IPS-15b (cell line): ENCODE data around the gene MBNL2.

Source experiments
- H3K27me3 ChIP-seq: one replicate; pipeline ENCODE4 v1.6.1; 2013; ENCODE audit warnings: low read length; ENCODE audit not compliant: control insufficient read depth, insufficient read depth
- H3K36me3 ChIP-seq: one replicate; pipeline ENCODE4 v1.6.1; 2013; ENCODE audit warnings: low read length; ENCODE audit not compliant: control insufficient read depth, insufficient read depth
- H3K4me1 ChIP-seq: one replicate; pipeline ENCODE4 v1.6.1; 2013; ENCODE audit warnings: mild to moderate bottlenecking, low read length; ENCODE audit not compliant: control insufficient read depth, insufficient read depth
- H3K4me3 ChIP-seq: one replicate; pipeline ENCODE4 v1.5.1; 2013; ENCODE audit warnings: low read depth, low read length
- H3K9ac ChIP-seq: one replicate; pipeline ENCODE4 v1.6.1; 2013; ENCODE audit warnings: low read depth, mild to moderate bottlenecking, low read length
- H3K9me3 ChIP-seq: one replicate; pipeline ENCODE4 v1.6.1; 2013; ENCODE audit warnings: mild to moderate bottlenecking, low read length; ENCODE audit not compliant: control insufficient read depth, insufficient read depth

The MBNL2 gene

DNA sequence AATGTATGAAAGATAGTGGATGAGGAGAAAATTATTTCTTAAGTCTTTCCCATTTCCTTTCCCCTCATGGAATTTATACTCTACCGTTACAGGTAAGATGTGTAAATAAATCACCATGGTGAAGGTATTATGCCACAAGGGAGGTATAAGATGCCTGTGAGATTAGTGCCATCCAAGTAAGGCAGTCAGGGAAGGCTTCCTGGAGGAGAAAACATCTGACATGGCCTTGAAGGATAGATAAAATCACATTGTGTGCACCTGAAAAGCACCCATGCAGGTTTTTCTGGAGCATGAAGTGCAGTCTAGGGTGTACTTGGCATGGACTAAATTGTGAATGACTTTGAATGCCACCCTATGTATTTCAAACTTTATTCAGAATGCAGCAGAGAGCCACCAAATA, 15.3 kb downstream of the MBNL2 start:
- H3K36me3 ChIP-seq, result no peaks in the 10 kb centered on the region
- peaks cover 67% of the 10 kb centered on the region for H3K27me3 ChIP-seq
- H3K9me3 ChIP-seq, result no peaks in the 10 kb centered on the region
- no peak overlapping the region for H3K4me3 ChIP-seq
- H3K9ac ChIP-seq, result no peak overlapping the region
- peaks cover 9% of the 10 kb centered on the region for H3K4me1 ChIP-seq

DNA sequence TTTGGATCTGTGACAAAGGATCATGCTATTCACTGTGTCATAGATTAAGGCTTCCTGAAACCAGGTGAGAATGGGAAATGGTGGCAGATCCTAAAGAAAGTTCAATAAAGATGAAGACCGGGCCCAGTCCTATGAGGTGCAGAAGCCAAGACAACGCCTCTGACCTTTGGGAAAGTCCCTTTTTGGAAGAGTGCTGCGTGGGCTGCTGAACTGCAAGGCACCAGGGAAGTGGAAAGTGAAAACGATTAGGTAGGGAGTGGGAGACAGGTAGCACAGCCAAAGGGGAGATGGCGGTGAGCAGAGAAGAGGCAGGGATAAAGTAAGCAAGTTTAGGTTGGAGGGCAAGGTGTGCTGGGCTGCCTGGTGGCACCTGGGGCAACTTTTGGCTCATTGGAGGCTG, 16.3 kb downstream of the MBNL2 start:
- Histone ChIP-seq H3K4me3 (no peak overlapping the region), H3K27me3 (peaks cover 59% of the 10 kb centered on the region)

DNA sequence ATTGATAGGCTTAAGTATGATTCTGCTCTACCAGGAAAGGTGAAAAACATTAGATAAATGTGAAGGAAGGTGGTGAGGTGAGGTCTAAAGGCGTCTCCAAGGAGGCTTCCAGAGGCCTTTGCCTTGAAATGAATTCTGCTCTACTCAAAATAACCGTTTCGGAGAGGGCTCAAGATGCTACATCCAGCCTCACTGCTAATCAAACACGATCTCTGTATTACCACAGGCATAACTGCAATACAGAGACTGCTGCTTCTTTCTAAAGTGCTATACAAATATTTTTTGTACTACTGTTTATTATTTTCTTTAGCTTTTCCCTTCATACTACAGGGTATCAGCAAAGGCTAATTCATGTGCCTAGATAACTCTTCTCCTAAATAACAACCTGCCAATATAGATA, 16.8 kb downstream of the MBNL2 start:
- Histone ChIP-seq H3K4me1 (peaks cover 9% of the 10 kb centered on the region), H3K9ac (no peak overlapping the region), H3K36me3 (no peaks in the 10 kb centered on the region), H3K27me3 (peaks cover 55% of the 10 kb centered on the region), H3K4me3 (no peak overlapping the region), H3K9me3 (no peaks in the 10 kb centered on the region)

More for the DNA sequence above, 16.3 kb downstream of the MBNL2 start:
- Histone ChIP-seq H3K9me3 (no peaks in the 10 kb centered on the region), H3K4me1 (peaks cover 9% of the 10 kb centered on the region), H3K9ac (no peak overlapping the region), H3K36me3 (no peaks in the 10 kb centered on the region)

DNA sequence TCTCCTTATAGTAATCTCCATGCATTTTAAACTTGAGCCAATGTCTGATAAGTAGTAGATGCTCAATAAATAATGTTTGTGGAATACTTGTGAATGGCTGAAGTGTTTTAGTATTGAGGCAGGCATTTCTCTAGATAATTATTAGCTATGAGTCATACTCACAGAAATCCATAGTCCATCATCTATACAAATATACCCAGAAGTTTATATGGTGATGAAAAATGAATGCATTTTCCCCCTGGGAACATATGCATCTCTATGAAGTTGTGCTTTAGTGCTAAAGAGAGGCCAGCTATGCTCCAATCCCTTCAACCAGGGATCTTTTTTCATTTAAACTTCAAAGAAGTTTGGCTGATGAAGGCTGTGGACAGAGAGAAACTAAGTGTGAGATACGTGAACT, 17.2 kb downstream of the MBNL2 start:
- H3K4me1 ChIP-seq, result peaks cover 9% of the 10 kb centered on the region
- no peaks in the 10 kb centered on the region for H3K36me3 ChIP-seq
- H3K9ac ChIP-seq, result no peak overlapping the region
- peaks cover 51% of the 10 kb centered on the region for H3K27me3 ChIP-seq
- H3K9me3 ChIP-seq, result no peaks in the 10 kb centered on the region
- no peak overlapping the region for H3K4me3 ChIP-seq

DNA sequence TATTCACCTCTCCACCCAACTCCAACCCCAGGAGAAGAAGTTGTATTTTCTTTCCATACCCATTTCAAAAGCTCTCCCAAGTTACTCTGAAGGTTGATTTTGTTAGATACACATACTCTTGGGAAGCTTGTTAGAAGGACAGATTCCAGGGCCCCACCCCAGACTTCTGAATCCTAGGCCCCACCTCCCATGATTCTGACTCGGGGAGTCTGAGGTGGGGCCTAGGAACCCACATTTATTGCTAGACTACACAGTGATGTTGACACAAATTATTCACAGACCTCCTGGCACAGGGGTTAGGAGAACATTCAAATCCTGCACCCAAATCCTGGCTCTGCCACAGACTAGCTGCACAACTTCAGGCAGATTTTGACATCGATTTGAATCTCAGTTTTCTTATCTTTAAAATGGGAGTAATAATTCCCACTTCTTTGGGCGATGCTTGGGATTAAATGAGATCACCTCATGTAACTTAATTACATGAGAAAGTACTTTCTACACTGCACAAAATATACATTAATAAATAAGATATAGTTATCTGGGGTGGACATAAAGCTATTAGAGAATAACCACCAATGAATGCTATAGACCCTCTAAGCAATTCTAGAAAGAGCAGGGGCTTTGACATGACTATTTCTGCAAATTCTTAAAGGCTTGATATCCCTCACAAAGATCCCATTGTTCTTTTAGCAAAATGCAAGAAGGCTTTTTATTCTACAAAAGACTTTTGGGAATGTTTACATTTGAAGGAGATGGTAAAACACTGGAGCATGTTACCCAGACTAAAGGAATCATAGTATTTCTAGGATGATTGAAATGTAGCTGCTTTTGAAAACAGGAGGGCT, 18.0 kb downstream of the MBNL2 start:
- no peaks in the 10 kb centered on the region for H3K9me3 ChIP-seq
- H3K4me3 ChIP-seq, result no peak overlapping the region
- H3K9ac ChIP-seq, result no peak overlapping the region
- no peaks in the 10 kb centered on the region for H3K36me3 ChIP-seq
- peaks cover 9% of the 10 kb centered on the region for H3K4me1 ChIP-seq
- H3K27me3 ChIP-seq, result peaks cover 42% of the 10 kb centered on the region

DNA sequence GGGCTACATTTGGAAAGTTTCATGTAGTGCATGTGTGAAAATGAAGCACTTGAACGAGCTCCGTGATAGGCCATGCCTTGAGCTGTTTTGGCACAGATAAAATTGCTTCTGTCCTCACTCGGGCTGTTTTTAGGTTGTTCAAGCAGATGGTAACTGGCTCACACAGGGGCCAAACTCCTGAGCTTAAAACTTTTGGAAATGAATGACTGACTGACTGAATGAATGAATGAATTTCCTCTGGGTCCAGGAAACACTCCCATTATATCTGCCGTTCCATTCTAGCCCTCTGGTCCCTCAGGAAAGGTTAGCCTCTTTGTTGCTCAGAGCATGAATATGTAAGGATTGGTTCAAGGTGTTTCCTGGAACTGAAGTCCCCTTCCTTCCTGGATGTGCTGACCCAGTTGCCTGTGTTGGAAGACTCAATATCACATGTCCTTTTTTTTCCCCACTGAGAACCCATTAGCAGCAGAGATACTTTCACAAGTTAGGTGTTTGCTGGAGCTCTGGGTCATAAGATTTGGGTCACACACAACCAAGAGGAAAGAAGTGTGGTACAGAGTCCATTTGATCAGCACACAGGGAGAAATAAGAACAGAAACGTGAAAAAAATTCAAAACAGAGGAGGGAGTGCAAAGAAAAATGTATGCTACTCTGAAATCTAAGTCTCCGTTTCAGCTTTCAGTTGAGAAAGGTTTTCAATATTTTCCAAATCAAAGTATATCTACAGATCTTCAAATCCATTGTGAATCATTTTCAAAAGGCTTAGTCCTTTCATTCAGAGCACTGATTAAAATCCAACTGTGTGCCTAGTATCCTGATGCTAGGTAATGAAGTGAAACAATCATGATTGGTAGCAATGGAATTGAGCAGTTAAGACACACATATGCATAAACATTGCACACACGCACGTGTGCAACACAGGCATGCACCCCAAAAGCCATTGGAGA, 18.9 kb downstream of the MBNL2 start:
- no peak overlapping the region for H3K4me3 ChIP-seq
- H3K4me1 ChIP-seq, result peaks cover 7% of the 10 kb centered on the region
- no peaks in the 10 kb centered on the region for H3K36me3 ChIP-seq
- H3K9me3 ChIP-seq, result no peaks in the 10 kb centered on the region
- peaks cover 33% of the 10 kb centered on the region for H3K27me3 ChIP-seq
- H3K9ac ChIP-seq, result no peak overlapping the region

DNA sequence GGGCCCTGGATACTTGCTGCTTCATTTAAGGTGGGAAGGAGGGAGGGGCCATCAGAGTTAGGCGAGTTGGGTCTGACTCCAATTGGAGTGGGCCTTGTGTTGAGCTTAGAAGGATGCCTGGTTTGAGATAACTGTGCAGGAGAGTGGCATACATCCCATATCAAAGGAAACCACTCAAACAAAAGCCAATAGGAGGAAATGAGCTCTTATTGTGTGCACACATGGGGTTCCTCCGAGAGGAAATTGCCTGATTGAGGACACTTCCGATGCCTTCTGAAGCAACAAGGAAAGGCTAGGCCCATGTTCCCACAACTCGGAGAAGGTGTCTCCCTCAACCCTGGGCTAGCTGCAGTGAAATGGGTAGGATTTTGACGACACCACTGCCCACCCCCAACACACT, 19.6 kb downstream of the MBNL2 start:
- Histone ChIP-seq H3K27me3 (peaks cover 28% of the 10 kb centered on the region), H3K36me3 (no peaks in the 10 kb centered on the region), H3K4me1 (peaks cover 7% of the 10 kb centered on the region), H3K9me3 (no peaks in the 10 kb centered on the region), H3K4me3 (no peak overlapping the region), H3K9ac (no peak overlapping the region)

DNA sequence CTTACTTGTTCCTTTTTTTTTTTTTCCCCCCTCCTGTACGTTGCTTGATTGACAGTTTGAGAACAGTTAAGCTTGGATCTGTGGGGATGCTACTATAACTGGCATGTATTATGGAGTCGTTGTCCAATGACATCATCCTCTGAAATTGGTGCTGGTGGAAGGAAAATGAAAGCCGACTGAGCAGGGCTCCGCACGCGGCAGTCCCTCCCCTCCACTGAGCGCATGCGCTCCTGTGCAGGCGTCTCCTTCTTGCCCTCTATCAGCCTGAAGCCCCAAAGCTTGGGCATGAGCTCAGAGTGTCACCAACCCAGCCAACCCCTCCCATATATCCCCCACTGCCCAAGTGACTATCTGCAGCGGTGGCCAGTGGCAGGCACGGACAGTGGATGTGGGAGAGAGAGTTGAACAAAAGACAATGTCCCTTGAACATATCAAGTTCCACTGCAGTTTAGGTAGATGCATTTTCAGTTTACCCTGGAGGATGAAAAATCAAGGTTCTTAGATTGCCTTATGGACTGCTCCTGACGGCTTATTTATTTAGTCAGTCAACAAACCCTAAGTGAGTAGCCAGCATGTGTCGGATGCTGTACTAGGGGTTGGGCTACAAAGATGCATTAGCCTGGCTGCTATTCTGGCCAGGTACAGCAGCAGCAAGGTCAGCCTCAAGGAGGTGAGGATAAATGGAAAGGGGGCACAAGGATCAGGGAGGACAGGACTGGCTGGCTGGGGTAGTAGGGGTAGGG, 20.8 kb downstream of the MBNL2 start:
- H3K36me3 ChIP-seq, result no peaks in the 10 kb centered on the region
- peaks cover 16% of the 10 kb centered on the region for H3K27me3 ChIP-seq
- H3K9me3 ChIP-seq, result no peaks in the 10 kb centered on the region
- H3K4me1 ChIP-seq, result peaks cover 7% of the 10 kb centered on the region
- H3K9ac ChIP-seq, result no peak overlapping the region
- no peak overlapping the region for H3K4me3 ChIP-seq

DNA sequence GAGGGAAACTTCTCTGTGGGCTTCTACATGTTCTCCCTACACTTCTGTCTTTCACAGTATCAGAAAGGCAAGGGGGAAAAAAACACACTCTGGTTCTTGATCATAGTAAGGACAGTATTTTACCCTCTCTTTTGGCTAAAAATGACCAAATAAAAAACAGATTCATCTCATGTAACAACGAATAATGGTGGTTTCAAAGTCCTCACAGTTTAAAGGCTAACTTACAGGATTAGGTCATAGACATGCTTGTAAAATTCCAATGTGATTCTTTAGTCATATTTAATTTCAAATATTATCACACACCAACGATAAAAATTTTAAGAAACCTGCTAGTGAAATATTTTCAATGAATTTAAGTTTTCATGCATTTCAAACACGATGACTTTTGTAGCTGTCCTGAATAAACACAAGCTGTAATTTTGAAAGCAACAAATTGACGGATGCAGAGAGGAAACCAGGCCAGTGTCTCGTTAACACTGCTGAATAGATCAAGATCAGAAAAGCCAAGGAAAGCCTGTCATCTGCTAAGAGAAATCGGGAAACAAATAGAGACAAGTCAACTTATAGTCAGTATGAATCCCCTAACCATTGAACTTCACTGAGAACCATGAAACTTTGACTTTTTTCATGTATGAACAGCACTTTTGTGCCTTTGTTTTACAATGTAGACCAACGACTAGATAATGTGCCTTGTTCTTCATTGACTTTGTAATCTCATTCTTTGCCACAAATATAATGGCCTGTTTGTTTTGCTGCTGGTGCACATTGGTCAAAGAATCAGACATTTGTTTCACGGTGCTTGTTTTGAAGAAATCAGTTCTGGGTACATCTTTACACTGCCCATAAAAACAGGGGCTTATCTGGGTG, 22.0 kb downstream of the MBNL2 start:
- Histone ChIP-seq H3K27me3 (peaks cover 5% of the 10 kb centered on the region), H3K9ac (no peak overlapping the region), H3K4me3 (no peak overlapping the region), H3K4me1 (peaks cover 7% of the 10 kb centered on the region), H3K36me3 (no peaks in the 10 kb centered on the region), H3K9me3 (no peaks in the 10 kb centered on the region)

DNA sequence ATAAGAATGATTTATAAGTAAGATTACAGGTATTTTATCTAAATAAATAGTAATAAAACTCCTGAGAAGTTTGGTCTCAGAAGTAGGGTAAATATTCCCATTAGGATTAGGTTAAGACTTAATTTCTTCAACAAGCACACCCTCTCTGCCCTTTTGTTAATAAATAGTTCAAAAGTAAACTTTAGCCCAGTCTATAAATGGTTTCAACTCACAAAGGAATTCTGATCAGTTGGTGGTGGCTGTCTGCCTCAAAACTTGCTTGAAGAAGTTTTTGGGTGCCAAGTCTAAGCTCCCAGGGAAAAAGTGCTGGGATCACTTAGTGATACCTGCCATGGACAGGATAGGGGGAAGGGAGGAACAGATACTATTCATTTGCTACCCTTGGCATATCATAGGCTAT, 22.9 kb downstream of the MBNL2 start:
- no peaks in the 10 kb centered on the region for H3K9me3 ChIP-seq
- no peaks in the 10 kb centered on the region for H3K36me3 ChIP-seq
- H3K27me3 ChIP-seq, result no peaks in the 10 kb centered on the region
- H3K4me1 ChIP-seq, result peaks cover 7% of the 10 kb centered on the region
- no peak overlapping the region for H3K4me3 ChIP-seq
- no peak overlapping the region for H3K9ac ChIP-seq
